Esophagus muscularis mucosa (tissue), 4 donors: ENCODE measurements around the gene SLC10A6. TPM values are rescaled to one million over a fixed set of nuclear protein-coding genes. Genes with fewer than 3 reads are reported as not detected.
"Not testable (repeated sequence)": the region's sequence is repeated elsewhere in the genome, so short reads cannot be mapped to it uniquely, and the experiment has no call there.

ENCODE experiments used
- DNase-seq: peaks from one replicate; pipeline ENCODE4 v3.0.0-alpha.2; 2017; ENCODE audit errors: extremely low spot score
- H3K27ac ChIP-seq, 4 donors: fragments of 200-600 bp; sonication (generic); replicated peaks in 1 of 4; 1 replicate in 3 of 4; 2 replicates in 1 of 4; pipeline ENCODE4 v1.5.1; 2016 to 2019; ENCODE audit warnings: mild to moderate bottlenecking in 1 of 4
- H3K27me3 ChIP-seq, 4 donors: fragments of 200-600 bp; sonication (generic); one replicate each; pipeline versions ENCODE4 v1.5.1 to v1.6.0; 2016 to 2019
- H3K36me3 ChIP-seq, 4 donors: fragments of 200-600 bp; sonication (generic); one replicate each; pipeline ENCODE4 v1.5.1; 2016 to 2019
- H3K4me1 ChIP-seq, 4 donors: fragments of 200-600 bp; sonication (generic); one replicate each; pipeline ENCODE4 v1.5.1; 2016 to 2019
- H3K4me3 ChIP-seq, 4 donors: fragments of 200-600 bp; sonication (generic); 1 replicate in 2 of 4; 2 replicates in 2 of 4; pipeline ENCODE4 v1.5.1; 2016 to 2019; ENCODE audit warnings: mild to moderate bottlenecking in 4 of 4, moderate library complexity in 1 of 4
- H3K9me3 ChIP-seq, 4 donors: fragments of 200-600 bp; sonication (generic); 1 replicate in 3 of 4; 2 replicates in 1 of 4; pipeline ENCODE4 v1.5.1; 2016 to 2019
- EP300 ChIP-seq: sonication (generic); formaldehyde crosslinking; IDR thresholded peaks from one replicate; pipeline ENCODE4 v1.6.1; 2017; ENCODE audit warnings: antibody characterized with exemption
- POLR2A ChIP-seq: fragments of 450-650 bp; IDR thresholded peaks from one replicate; pipeline ENCODE4 v1.6.1; 2017; ENCODE audit warnings: antibody characterized with exemption, moderate library complexity, mild to moderate bottlenecking, low read depth
- POLR2AphosphoS5 ChIP-seq, 2 donors: sonication (generic); formaldehyde crosslinking; IDR thresholded peaks; one replicate each; pipeline ENCODE4 v1.6.1; 2017; ENCODE audit warnings: antibody characterized with exemption in 2 of 2
- WGBS: methylation state at CpG from one replicate; pipeline ENCODE4 v1.1.5; 2018; 5-methylcytosine and 5-hydroxymethylcytosine counted together
- intact Hi-C: fragments of 100-400 bp; cut with DNase I; formaldehyde crosslinking; loops from one replicate; pipeline ENCODE4 v1.15.1; 2023
- total RNA-seq, 4 donors: library from RNA; depleted of rRNA; stranded (reverse); fragments of >200 nt; gene quantifications; one replicate each; pipeline versions ENCODE4 v1.1.0 to v1.2.1, GENCODE V29; 2016
- TF ChIP-seq, protein P1 (sequence below), 3 experiments: fragments of 200-600 bp in 2 of 3; fragments of 450-650 bp in 1 of 3; sonication (generic) in 2 of 3; IDR thresholded peaks; one replicate each; pipeline ENCODE4 v1.5.1; 2017 to 2019; ENCODE audit warnings: antibody characterized with exemption in 3 of 3, mild to moderate bottlenecking in 2 of 3, moderate library complexity in 1 of 3

SLC10A6 gene
- total RNA-seq, 4 donors from 2014 or later: 1.8 to 8.4 (median 3.4) TPM; not detected in 1

DNA sequence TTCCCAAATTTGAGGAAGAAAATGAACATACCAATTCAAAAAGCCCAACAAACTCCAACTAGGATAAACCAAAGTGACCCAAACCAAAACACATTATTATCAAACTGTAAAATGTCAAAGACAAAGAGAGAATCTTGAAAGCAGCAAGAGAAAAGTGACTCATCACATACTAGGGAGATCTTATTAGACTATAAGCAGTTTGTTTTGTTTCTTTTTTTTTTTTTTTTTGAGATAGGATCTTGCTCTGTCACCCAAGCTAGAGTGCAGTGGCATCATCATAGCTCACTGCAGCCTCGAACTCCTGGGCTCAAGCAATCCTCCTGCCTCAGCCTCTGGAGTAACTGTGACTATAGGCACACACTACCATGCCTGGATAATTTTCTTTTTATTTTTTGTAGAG, 30.5 kb upstream of the SLC10A6 start:
- H3K27me3 ChIP-seq: no peaks in the 10 kb centered on the region
- intact Hi-C loops: no loop called here
- peaks cover 0 to 27% (median 18%) of the 10 kb centered on the region in 4 donors for H3K9me3 ChIP-seq
- H3K4me1 ChIP-seq: no peaks in the 10 kb centered on the region
- TF ChIP-seq EP300 (no peak), POLR2A (no peak), POLR2AphosphoS5 (IDR thresholded peaks at IDR 0.05) (no peak)
- TF ChIP-seq, protein P1, sequence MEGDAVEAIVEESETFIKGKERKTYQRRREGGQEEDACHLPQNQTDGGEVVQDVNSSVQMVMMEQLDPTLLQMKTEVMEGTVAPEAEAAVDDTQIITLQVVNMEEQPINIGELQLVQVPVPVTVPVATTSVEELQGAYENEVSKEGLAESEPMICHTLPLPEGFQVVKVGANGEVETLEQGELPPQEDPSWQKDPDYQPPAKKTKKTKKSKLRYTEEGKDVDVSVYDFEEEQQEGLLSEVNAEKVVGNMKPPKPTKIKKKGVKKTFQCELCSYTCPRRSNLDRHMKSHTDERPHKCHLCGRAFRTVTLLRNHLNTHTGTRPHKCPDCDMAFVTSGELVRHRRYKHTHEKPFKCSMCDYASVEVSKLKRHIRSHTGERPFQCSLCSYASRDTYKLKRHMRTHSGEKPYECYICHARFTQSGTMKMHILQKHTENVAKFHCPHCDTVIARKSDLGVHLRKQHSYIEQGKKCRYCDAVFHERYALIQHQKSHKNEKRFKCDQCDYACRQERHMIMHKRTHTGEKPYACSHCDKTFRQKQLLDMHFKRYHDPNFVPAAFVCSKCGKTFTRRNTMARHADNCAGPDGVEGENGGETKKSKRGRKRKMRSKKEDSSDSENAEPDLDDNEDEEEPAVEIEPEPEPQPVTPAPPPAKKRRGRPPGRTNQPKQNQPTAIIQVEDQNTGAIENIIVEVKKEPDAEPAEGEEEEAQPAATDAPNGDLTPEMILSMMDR (IDR thresholded peaks at IDR 0.05): no peak
- no peak for DNase-seq
- 83% methylated on average over 1 of the region's 1 CpG for WGBS
- H3K36me3 ChIP-seq: no peaks in the 10 kb centered on the region
- H3K27ac ChIP-seq: no peak overlapping the region
- H3K4me3 ChIP-seq: no peak overlapping the region

DNA sequence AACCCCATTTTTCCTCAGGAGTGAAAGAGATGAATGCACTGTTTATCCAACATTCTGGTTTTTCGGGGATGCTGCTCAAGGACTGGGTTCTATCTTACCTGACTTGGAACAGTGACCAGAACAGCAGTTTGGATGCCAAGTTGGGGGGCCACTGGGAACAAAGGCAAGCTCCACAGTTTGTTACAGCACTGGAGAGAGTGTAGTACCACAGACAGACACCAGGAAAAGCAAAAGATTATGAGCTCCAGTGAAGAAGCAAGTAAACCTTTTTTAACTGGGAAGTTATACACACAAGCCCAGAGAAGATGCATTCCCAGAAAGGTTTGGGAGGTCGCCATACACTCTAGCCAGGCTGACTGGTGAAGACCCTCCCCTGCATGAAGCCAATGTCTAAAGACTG, 29.5 kb upstream of the SLC10A6 start:
- TF ChIP-seq EP300: no peak
- TF ChIP-seq, protein P1 (IDR thresholded peaks at IDR 0.05): no peak
- no peak for TF ChIP-seq POLR2AphosphoS5 (IDR thresholded peaks at IDR 0.05)
- TF ChIP-seq POLR2A: no peak
- no peaks in the 10 kb centered on the region for H3K36me3 ChIP-seq
- DNase-seq: no peak
- H3K4me3 ChIP-seq: no peak overlapping the region
- WGBS: 93% methylated on average over 2 of the region's 2 CpGs
- H3K27ac ChIP-seq: no peak overlapping the region
- peaks cover 0 to 27% (median 18%) of the 10 kb centered on the region in 4 donors for H3K9me3 ChIP-seq
- intact Hi-C loops: no loop called here
- H3K4me1 ChIP-seq: no peaks in the 10 kb centered on the region
- no peaks in the 10 kb centered on the region for H3K27me3 ChIP-seq

DNA sequence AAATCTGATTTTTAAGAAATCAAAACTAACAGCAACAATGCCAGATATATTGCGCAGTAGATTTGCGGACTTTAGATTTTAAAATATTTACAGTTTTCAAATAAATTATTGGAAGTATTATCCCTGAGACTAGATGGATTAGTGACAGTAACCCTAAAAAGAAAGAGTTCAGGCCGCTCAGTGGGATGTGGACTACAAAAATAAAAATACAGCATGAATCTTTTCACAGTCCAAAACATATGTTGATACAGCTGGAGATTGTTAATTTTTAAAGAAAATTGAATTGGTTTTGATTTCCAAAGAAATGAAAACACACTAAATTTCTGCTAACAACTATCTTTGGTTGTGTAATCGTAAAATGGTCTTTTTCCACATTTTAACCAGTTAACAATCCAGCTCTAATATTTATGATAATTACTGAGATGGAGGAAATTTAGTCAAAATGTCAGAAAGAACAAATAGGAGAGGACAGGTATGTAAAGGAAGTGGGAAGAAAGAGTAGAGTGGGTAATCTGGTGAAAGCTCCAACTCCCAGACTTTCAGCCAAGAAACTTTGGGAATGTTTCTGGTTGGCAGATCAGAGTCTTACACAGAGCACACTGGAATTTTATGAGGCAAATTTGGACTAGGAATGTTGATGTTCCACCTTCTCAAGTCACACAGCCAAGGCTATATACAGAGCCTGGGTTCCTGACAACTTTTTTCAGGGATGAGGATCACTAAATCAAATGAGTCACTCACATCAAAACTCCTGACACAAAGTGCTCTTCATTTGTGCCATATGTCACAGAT, 27.9 kb upstream of the SLC10A6 start:
- TF ChIP-seq, protein P1 (IDR thresholded peaks at IDR 0.05): no peak
- no peak for TF ChIP-seq POLR2AphosphoS5 (IDR thresholded peaks at IDR 0.05)
- TF ChIP-seq POLR2A: no peak
- no peak for TF ChIP-seq EP300
- H3K27me3 ChIP-seq: no peaks in the 10 kb centered on the region
- WGBS: 78% methylated on average over 4 of the region's 4 CpGs
- H3K4me1 ChIP-seq: no peaks in the 10 kb centered on the region
- intact Hi-C loops: no loop called here
- H3K9me3 ChIP-seq: peaks cover 0 to 27% (median 18%) of the 10 kb centered on the region in 4 donors
- no peak for DNase-seq
- H3K36me3 ChIP-seq: no peaks in the 10 kb centered on the region
- H3K4me3 ChIP-seq: no peak overlapping the region
- no peak overlapping the region for H3K27ac ChIP-seq

DNA sequence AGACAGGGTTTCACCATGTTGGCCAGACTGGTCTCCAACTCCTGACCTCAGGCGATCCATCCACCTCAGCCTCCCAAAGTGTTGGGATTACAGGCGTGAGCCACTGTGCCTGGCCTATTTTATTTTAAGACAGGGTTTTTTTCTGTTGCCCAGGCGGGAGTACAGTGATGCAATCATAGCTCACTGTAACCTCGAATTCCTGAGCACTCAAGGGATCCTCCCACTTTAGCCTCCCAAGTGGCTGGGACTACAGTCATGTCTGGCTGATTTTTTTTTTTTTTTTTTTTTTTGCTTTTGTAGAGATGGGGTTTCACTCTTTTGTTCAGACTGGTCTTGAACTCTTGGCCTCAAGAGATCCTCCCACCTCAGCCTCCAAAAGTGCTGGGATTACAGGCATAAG, 26.3 kb upstream of the SLC10A6 start:
- DNase-seq, intact Hi-C loops, H3K36me3 ChIP-seq, H3K27me3 ChIP-seq, H3K27ac ChIP-seq, H3K4me1 ChIP-seq, H3K4me3 ChIP-seq: not testable (repeated sequence)
- WGBS: 90% methylated on average over 4 of the region's 4 CpGs
- peaks cover 0 to 21% (median 18%) of the 10 kb centered on the region in 4 donors for H3K9me3 ChIP-seq

DNA sequence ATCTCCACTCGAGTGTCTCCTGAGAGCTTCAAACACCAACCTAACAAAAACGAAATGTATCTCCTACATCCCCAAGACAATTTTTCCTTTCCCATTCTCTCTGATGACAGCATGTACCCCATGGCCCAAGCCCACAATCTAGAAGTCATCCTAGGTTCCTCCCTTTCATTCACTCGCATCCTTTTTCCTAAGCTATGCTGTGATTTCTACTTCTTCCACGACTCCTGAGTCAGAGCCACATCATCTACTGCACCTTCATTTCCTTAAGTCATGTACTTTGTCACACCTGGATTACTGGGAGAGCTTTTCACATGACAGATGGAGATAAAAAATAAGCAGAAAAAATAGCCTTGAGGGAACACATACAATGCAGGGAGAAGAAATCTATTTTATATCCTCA, 23.0 kb upstream of the SLC10A6 start:
- TF ChIP-seq, protein P1 (IDR thresholded peaks at IDR 0.05): no peak
- TF ChIP-seq POLR2A (no peak), EP300 (no peak), POLR2AphosphoS5 (IDR thresholded peaks at IDR 0.05) (no peak)
- WGBS: 77% methylated on average over 4 of the region's 4 CpGs
- Histone ChIP-seq H3K36me3 (no peaks in the 10 kb centered on the region), H3K27ac (no peak overlapping the region), H3K4me1 (no peaks in the 10 kb centered on the region), H3K27me3 (no peaks in the 10 kb centered on the region), H3K4me3 (no peak overlapping the region), H3K9me3 (no peaks in the 10 kb centered on the region)
- DNase-seq: no peak
- intact Hi-C loops: no loop called here
